Naive thymus-derived CD4-positive, alpha-beta T cell (primary cell): ENCODE measurements around the gene NLGN2. TPM values are rescaled to one million over a fixed set of nuclear protein-coding genes. Genes with fewer than 3 reads are reported as not detected.

ENCODE experiments used
- ATAC-seq: fragments of 150-1000 bp; cut with Tn5 transposase; 2 replicates; pipeline ENCODE4 v1.10.0; 2021; ENCODE audit warnings: mild to moderate bottlenecking, moderate library complexity
- CTCF ChIA-PET: fragments of 350-600 bp; sonication (Branson Sonifier 250); formaldehyde crosslinking; loops from one replicate; lab custom pipeline; 2021; ENCODE audit warnings: antibody characterized with exemption; lab: Charles Lee
- POLR2A ChIA-PET: fragments of 350-600 bp; sonication (Branson Sonifier 250); formaldehyde crosslinking; loops from one replicate; lab custom pipeline; 2021; ENCODE audit warnings: antibody characterized with exemption, inconsistent platforms; lab: Charles Lee
- DNase-seq, 9 donors: peaks; one replicate each; pipeline versions ENCODE4 v3.0.0 to v3.0.0-alpha.2; 2020 to 2022; ENCODE audit warnings: mixed read lengths in 1 of 9
- H3K27ac ChIP-seq: one replicate; pipeline ENCODE4 v1.7.0; 2013; ENCODE audit warnings: mild to moderate bottlenecking, low read depth, low read length, moderate library complexity
- H3K27me3 ChIP-seq, 2 donors: one replicate each; pipeline ENCODE4 v1.7.0; 2013; ENCODE audit warnings: low read length in 2 of 2, mild to moderate bottlenecking in 2 of 2, moderate library complexity in 2 of 2; ENCODE audit not compliant: control insufficient read depth in 2 of 2, insufficient read depth in 2 of 2
- H3K36me3 ChIP-seq, 3 experiments: 1 replicate in 2 of 3; 2 replicates in 1 of 3; pipeline ENCODE4 v1.7.0; 2013; ENCODE audit warnings: low read length in 3 of 3, mild to moderate bottlenecking in 3 of 3, moderate library complexity in 1 of 3; ENCODE audit not compliant: insufficient read depth in 3 of 3, control insufficient read depth in 2 of 3
- H3K4me1 ChIP-seq, 2 donors: one replicate each; pipeline ENCODE4 v1.7.0; 2013; ENCODE audit warnings: low read length in 2 of 2, mild to moderate bottlenecking in 2 of 2, moderate library complexity in 1 of 2; ENCODE audit not compliant: control insufficient read depth in 2 of 2, insufficient read depth in 2 of 2
- H3K4me3 ChIP-seq: 2 replicates; pipeline ENCODE4 v1.7.0; 2013; ENCODE audit warnings: mild to moderate bottlenecking, low read length
- H3K9me3 ChIP-seq, 3 experiments: 1 replicate in 2 of 3; 2 replicates in 1 of 3; pipeline ENCODE4 v1.7.0; 2013; ENCODE audit warnings: low read length in 3 of 3; ENCODE audit not compliant: control insufficient read depth in 2 of 3
- H3K27ac Mint-ChIP-seq, 9 donors: one replicate each; pipeline ENCODE4 v1.8.0; 2020 to 2022; ENCODE audit warnings: mixed read lengths in 9 of 9, mild to moderate bottlenecking in 8 of 9, moderate library complexity in 5 of 9, inconsistent platforms in 2 of 9
- H3K27me3 Mint-ChIP-seq, 5 donors: one replicate each; pipeline ENCODE4 v1.8.0; 2021 to 2022; ENCODE audit warnings: mixed read lengths in 5 of 5, mild to moderate bottlenecking in 1 of 5
- H3K36me3 Mint-ChIP-seq, 5 donors: one replicate each; pipeline ENCODE4 v1.8.0; 2020 to 2022; ENCODE audit warnings: mixed read lengths in 5 of 5, mild to moderate bottlenecking in 3 of 5, inconsistent platforms in 1 of 5
- H3K4me1 Mint-ChIP-seq, 7 donors: one replicate each; pipeline ENCODE4 v1.8.0; 2020 to 2022; ENCODE audit warnings: mixed read lengths in 7 of 7, mild to moderate bottlenecking in 3 of 7, inconsistent platforms in 1 of 7
- H3K4me3 Mint-ChIP-seq, 10 donors: one replicate each; pipeline ENCODE4 v1.8.0; 2020 to 2022; ENCODE audit warnings: mild to moderate bottlenecking in 10 of 10, mixed read lengths in 10 of 10, moderate library complexity in 6 of 10, inconsistent platforms in 2 of 10
- H3K9me3 Mint-ChIP-seq, 11 donors: one replicate each; pipeline ENCODE4 v1.8.0; 2020 to 2022; ENCODE audit warnings: mixed read lengths in 11 of 11, mild to moderate bottlenecking in 4 of 11, inconsistent platforms in 1 of 11, moderate library complexity in 1 of 11
- intact Hi-C, 2 donors: fragments of 100-400 bp; cut with micrococcal nuclease; formaldehyde crosslinking; loops; one replicate each; pipeline ENCODE4 v1.15.1; 2023
- polyA plus RNA-seq, 2 donors: library from polyadenylated mRNA; unstranded; fragments of 300-500 nt; fragmentation: Illumina TruSeq; gene quantifications; one replicate each; pipeline ENCODE4 v1.2.3, GENCODE V29; 2021
- total RNA-seq, 6 experiments: library from RNA in 5 of 6; stranded (reverse) in 5 of 6; gene quantifications; 1 replicate in 5 of 6; 2 replicates in 1 of 6; pipeline ENCODE4 v1.2.3 and lab custom pipeline; 2021 to 2026

The NLGN2 gene
- total and polyA plus RNA-seq, 7 experiments from 2014 or later: 0.20 to 17.8 (median 8.6) TPM

- H3K27me3 Mint-ChIP-seq: no peaks in the 10 kb centered on the region
- H3K27ac ChIP-seq: peak within 1 kb of the TSS; percentile 87
- DNase-seq (peak; percentile 68 to 91 (median 82)), ATAC-seq (peak; percentile 94)
- H3K4me1 ChIP-seq: peaks cover 7 to 25% of the 10 kb centered on the region in 2 donors
- peak within 1 kb of the TSS; percentile 85 to 97 (median 92) for H3K27ac Mint-ChIP-seq
- peak within 1 kb of the TSS; percentile 94 for H3K4me3 ChIP-seq
- ChIA-PET POLR2A (interaction anchor here (0.6 to 5.9 kb wide), 11 partner anchors 9 to 85 kb away, joined by 3 to 38 read pairs (median 3); partner anchors contain the start of genes TMEM102 and TMEM256), CTCF (interaction anchor here (0.6 to 2.2 kb wide), 5 partner anchors 10 to 730 kb away, joined by 3 to 7 read pairs (median 4); partner anchors contain the start of genes ACAP1 and TMEM95)
- intact Hi-C loops: loop anchor here (1.0 to 5.0 kb wide), 6 partner anchors 10 to 90 kb away; partner anchors contain the start of genes TMEM256 (in 2 of the 2), POLR2A (in 1 of the 2) and TMEM102 (in 1 of the 2)
- H3K27me3 ChIP-seq: no peaks in the 10 kb centered on the region
- peaks cover 25 to 46% (median 27%) of the 10 kb centered on the region in 7 donors for H3K4me1 Mint-ChIP-seq
- no peaks in the 10 kb centered on the region for H3K9me3 Mint-ChIP-seq
- H3K36me3 Mint-ChIP-seq: peaks cover 0 to 19% (median 15%) of the 10 kb centered on the region in 5 donors
- peak within 1 kb of the TSS; percentile 93 to 97 (median 95) for H3K4me3 Mint-ChIP-seq
- no peaks in the 10 kb centered on the region for H3K9me3 ChIP-seq
- peaks cover 8 to 32% (median 11%) of the 10 kb centered on the region in 3 experiments for H3K36me3 ChIP-seq
Measured at GRCh38 chr17:7394452-7395191, 13.0 kb upstream of the NLGN2 start, which contains the start of gene PLSCR3. PLSCR3 (minus strand) TSS chr17:7394525; CDS start chr17:7394110, 415 bp downstream.

GRCh38 chr17:7396147-7396546 is 11.5 kb upstream of the NLGN2 start:
- intact Hi-C loops: no loop called here
- Mint-ChIP-seq H3K36me3 (peaks cover 0 to 14% (median 6%) of the 10 kb centered on the region in 5 donors), H3K4me1 (peaks cover 20 to 33% (median 24%) of the 10 kb centered on the region in 7 donors), H3K27me3 (no peaks in the 10 kb centered on the region), H3K4me3 (peak overlapping the region in 6 of 10 donors; percentile 1 to 64 (median 22)), H3K9me3 (no peaks in the 10 kb centered on the region), H3K27ac (peak overlapping the region in 1 of 9 donors; percentile 9)
- no peak for ATAC-seq
- CTCF ChIA-PET: interaction anchor here (0.6 kb wide), 1 partner anchor 79 kb away, joined by 7 read pairs; no protein-coding TSS in a partner anchor
- no peaks in the 10 kb centered on the region for H3K27me3 ChIP-seq
- H3K4me1 ChIP-seq: peaks cover 7 to 16% of the 10 kb centered on the region in 2 donors
- no peak overlapping the region for H3K4me3 ChIP-seq
- no peak overlapping the region for H3K27ac ChIP-seq
- POLR2A ChIA-PET: interaction anchor here (2.2 to 5.9 kb wide), 2 partner anchors 7 to 12 kb away, joined by 17 to 38 read pairs; partner anchors contain the start of gene TMEM256
- DNase-seq: no peak
- H3K36me3 ChIP-seq: peaks cover 0 to 17% (median 3%) of the 10 kb centered on the region in 3 experiments
- H3K9me3 ChIP-seq: no peaks in the 10 kb centered on the region

DNA sequence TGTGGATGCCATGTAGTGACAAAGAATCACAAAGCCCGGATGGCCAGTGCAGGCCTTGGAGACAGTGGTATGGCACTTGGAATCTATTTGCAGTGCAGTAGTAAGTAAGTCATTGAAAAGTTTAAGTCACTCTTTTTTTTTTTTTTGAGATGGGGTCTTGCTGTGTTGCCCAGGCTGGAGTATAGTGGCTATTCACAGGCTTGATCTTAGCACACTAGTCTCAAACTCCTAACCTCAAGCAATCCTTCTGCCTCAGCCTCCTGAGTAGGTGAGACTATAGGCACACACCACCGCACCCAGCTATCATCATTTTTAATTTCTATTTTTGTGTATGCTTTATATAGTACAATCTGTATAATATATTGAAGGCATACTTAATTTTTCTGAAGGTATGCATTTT is 9.0 kb upstream of the NLGN2 start:
- Histone ChIP-seq H3K4me1 (peaks cover 6% of the 10 kb centered on the region in 2 donors), H3K27me3 (no peaks in the 10 kb centered on the region), H3K36me3 (no peaks in the 10 kb centered on the region), H3K4me3 (no peak overlapping the region), H3K9me3 (no peaks in the 10 kb centered on the region), H3K27ac (no peak overlapping the region)
- Mint-ChIP-seq H3K4me3 (no peak overlapping the region), H3K36me3 (peaks cover 0 to 4% (median 0%) of the 10 kb centered on the region in 5 donors), H3K27ac (peak overlapping the region in 2 of 9 donors; percentile 17 to 49), H3K27me3 (no peaks in the 10 kb centered on the region), H3K4me1 (peaks cover 5 to 23% (median 16%) of the 10 kb centered on the region in 7 donors), H3K9me3 (no peaks in the 10 kb centered on the region)
- intact Hi-C loops: no loop called here
- ATAC-seq (no peak), DNase-seq (no peak)
- ChIA-PET POLR2A (interaction anchor here (0.6 to 2.1 kb wide), 5 partner anchors 12 to 87 kb away, joined by 3 to 7 read pairs (median 3); no protein-coding TSS in a partner anchor), CTCF (interaction anchor here (0.7 to 1.7 kb wide), 2 partner anchors 16 to 37 kb away, joined by 5 read pairs; partner anchors contain the start of gene TMEM102)

GRCh38 chr17:7403043-7403726 is 4.5 kb upstream of the NLGN2 start:
- Mint-ChIP-seq H3K27ac (peak overlapping the region; percentile 91 to 100 (median 95)), H3K9me3 (peaks cover 0 to 1% (median 0%) of the 10 kb centered on the region in 11 donors), H3K36me3 (peaks cover 0 to 4% (median 0%) of the 10 kb centered on the region in 5 donors), H3K27me3 (peaks cover 0 to 20% (median 0%) of the 10 kb centered on the region in 5 donors), H3K4me3 (peak overlapping the region; percentile 87 to 98 (median 96)), H3K4me1 (peaks cover 7 to 23% (median 20%) of the 10 kb centered on the region in 7 donors)
- Histone ChIP-seq H3K9me3 (no peaks in the 10 kb centered on the region), H3K4me1 (peaks cover 6 to 10% of the 10 kb centered on the region in 2 donors), H3K36me3 (peaks cover 0 to 3% (median 0%) of the 10 kb centered on the region in 3 experiments), H3K4me3 (peak overlapping the region; percentile 95), H3K27me3 (no peaks in the 10 kb centered on the region), H3K27ac (peak overlapping the region; percentile 78)
- ATAC-seq: no peak
- POLR2A ChIA-PET: interaction anchor here (0.6 to 3.7 kb wide), 14 partner anchors 10 to 367 kb away, joined by 3 to 38 read pairs (median 6); partner anchors contain the start of genes ATP1B2, NEURL4, PLSCR3 and POLR2A
- peak in 1 of 9 donors; percentile 45 for DNase-seq
- CTCF ChIA-PET: interaction anchor here (0.9 to 1.1 kb wide), 3 partner anchors 19 to 158 kb away, joined by 3 to 4 read pairs (median 3); no protein-coding TSS in a partner anchor
- intact Hi-C loops: loop anchor here (5.0 kb wide), 3 partner anchors 96 to 169 kb away; partner anchors contain the start of genes CTDNEP1 (in 1 of the 2), EIF5A (in 1 of the 2) and ELP5 (in 1 of the 2)

GRCh38 chr17:7403727-7403976 is 4.0 kb upstream of the NLGN2 start:
- H3K36me3 Mint-ChIP-seq: peaks cover 0 to 4% (median 0%) of the 10 kb centered on the region in 5 donors
- peak overlapping the region; percentile 91 to 100 (median 96) for H3K27ac Mint-ChIP-seq
- H3K4me3 ChIP-seq: peak overlapping the region; percentile 95
- ChIA-PET CTCF (interaction anchor here (0.6 to 1.1 kb wide), 5 partner anchors 18 to 157 kb away, joined by 3 to 4 read pairs (median 3); no protein-coding TSS in a partner anchor), POLR2A (interaction anchor here (0.6 to 3.7 kb wide), 18 partner anchors 10 to 368 kb away, joined by 3 to 38 read pairs (median 5); partner anchors contain the start of genes ATP1B2, MPDU1, NEURL4 and PLSCR3)
- peaks cover 7 to 23% (median 20%) of the 10 kb centered on the region in 7 donors for H3K4me1 Mint-ChIP-seq
- intact Hi-C loops: loop anchor here (5.0 kb wide), 3 partner anchors 96 to 169 kb away; partner anchors contain the start of genes CTDNEP1 (in 1 of the 2), EIF5A (in 1 of the 2) and ELP5 (in 1 of the 2)
- H3K4me3 Mint-ChIP-seq: peak overlapping the region; percentile 87 to 98 (median 96)
- peak overlapping the region; percentile 78 for H3K27ac ChIP-seq
- H3K9me3 ChIP-seq: no peaks in the 10 kb centered on the region
- peaks cover 0 to 1% (median 0%) of the 10 kb centered on the region in 11 donors for H3K9me3 Mint-ChIP-seq
- DNase-seq (no peak), ATAC-seq (peak; percentile 6)
- no peaks in the 10 kb centered on the region for H3K27me3 ChIP-seq
- H3K36me3 ChIP-seq: peaks cover 0 to 3% (median 0%) of the 10 kb centered on the region in 3 experiments
- peaks cover 8 to 10% of the 10 kb centered on the region in 2 donors for H3K4me1 ChIP-seq
- H3K27me3 Mint-ChIP-seq: peaks cover 0 to 20% (median 0%) of the 10 kb centered on the region in 5 donors
